SK-N-MC (cell line): Measurements from ENCODE around the gene NT5C3A.
"Not testable (repeated sequence)": the region's sequence is repeated elsewhere in the genome, so short reads cannot be mapped to it uniquely, and the experiment has no call there.

Experiments
- DNase-seq: peaks from one replicate; pipeline ENCODE4 v3.0.0-alpha.2; 2011; ENCODE audit warnings: low read depth, low spot score
- H3K27ac ChIP-seq: fragments of 200-600 bp; sonication (generic); 2 replicates; pipeline ENCODE4 v1.5.1; 2016; ENCODE audit warnings: mixed run types
- H3K36me3 ChIP-seq: fragments of 200-600 bp; sonication (generic); 2 replicates; pipeline ENCODE4 v1.6.1; 2017; ENCODE audit warnings: antibody characterized with exemption, low read length, mixed read lengths; ENCODE audit not compliant: insufficient read depth
- H3K4me3 ChIP-seq: fragments of 200-600 bp; sonication (generic); 2 replicates; pipeline ENCODE4 v1.5.1; 2016
- H3K9ac ChIP-seq: fragments of 200-600 bp; sonication (generic); 2 replicates; pipeline ENCODE4 v1.8.0; 2017; ENCODE audit warnings: mixed run types, mixed read lengths; ENCODE audit not compliant: insufficient read length
- H3K9me3 ChIP-seq: fragments of 200-600 bp; sonication (generic); 2 replicates; pipeline ENCODE4 v1.6.1; 2017; ENCODE audit warnings: low read depth, mild to moderate bottlenecking, antibody characterized with exemption, low read length, moderate library complexity, mixed read lengths
- EZH2 ChIP-seq: fragments of 200-600 bp; sonication (generic); IDR thresholded peaks from one replicate; pipeline ENCODE4 v1.6.1; 2017; ENCODE audit warnings: antibody characterized with exemption
- FOXP2 ChIP-seq: optimal IDR thresholded peaks from 2 replicates; pipeline ENCODE3; 2011; ENCODE audit warnings: mild to moderate bottlenecking, moderate library complexity; ENCODE audit not compliant: insufficient read depth; ENCODE audit errors: extremely low read length, control extremely low read depth
- POLR2AphosphoS5 ChIP-seq: IDR thresholded peaks from 2 replicates; pipeline ENCODE4 v1.6.1; 2012; ENCODE audit warnings: mild to moderate bottlenecking, low read depth, low read length, borderline replicate concordance

NT5C3A gene

DNA sequence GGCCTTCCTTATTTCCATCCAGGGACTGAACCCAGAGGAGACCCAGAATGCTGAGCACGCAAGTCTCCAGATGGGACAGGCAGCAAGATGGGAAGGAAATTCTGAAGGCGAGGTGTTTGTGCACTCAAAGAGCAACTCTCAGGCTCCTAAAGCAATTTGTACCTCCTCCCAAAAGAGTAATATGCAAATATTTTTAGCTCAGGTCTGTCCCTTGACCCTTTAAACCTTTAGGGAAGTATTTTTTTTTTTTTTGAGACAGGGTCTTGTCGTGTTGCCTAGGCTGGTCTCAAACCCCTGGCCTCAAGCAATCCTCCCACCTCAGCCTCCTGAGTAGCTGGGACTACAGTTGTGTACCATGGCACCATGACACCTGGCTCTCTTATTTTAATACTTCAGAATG is 38.2 kb upstream of the NT5C3A start:
- H3K9ac ChIP-seq = no peak overlapping the region
- peaks cover 78% of the 10 kb centered on the region for H3K36me3 ChIP-seq
- TF ChIP-seq FOXP2 (no peak), EZH2 (no peak)
- no peaks in the 10 kb centered on the region for H3K9me3 ChIP-seq
- H3K4me3 ChIP-seq = no peak overlapping the region
- H3K27ac ChIP-seq = no peak overlapping the region
- no peak for DNase-seq

DNA sequence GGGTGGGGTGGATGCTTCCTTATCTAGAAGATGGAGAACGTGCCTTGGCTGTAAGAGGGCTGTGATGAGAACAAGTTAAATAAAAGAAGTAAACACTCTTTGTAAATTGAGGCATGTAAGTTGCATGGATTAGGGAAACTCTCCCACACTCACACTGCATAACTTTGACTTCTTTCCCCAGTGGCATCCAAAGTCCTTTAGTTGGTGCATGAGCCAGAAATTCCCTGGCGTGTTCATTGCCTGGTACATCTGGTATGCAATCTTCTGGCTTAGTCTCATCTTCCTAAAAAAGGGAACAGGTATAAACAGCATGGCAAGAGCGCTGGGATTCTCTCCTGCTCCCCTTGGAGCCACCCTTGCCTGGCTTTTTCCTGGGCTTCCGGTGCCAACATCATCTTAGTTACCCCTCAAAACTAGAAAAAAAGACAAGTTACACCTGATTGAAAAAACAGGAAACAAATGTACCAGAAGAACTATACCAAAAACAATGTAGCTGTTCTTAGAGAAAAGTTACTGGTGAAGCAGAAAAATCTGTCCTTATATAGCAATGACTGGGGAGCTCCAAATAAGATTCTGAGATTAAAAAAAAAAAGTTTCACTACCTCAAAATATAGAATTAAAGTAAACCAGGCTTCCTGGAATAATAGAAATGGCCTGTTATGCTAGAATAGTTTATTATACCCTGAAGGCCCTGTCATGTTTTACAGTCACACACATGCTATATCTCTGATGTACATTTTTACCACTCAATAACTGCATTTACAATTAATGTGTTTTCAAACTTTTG is 36.8 kb upstream of the NT5C3A start:
- Histone ChIP-seq H3K9ac (no peak overlapping the region), H3K9me3 (no peaks in the 10 kb centered on the region), H3K36me3 (peaks cover 82% of the 10 kb centered on the region), H3K4me3 (no peak overlapping the region), H3K27ac (peak overlapping the region; percentile 46; the same call in 1 of the 2 replicates)
- TF ChIP-seq EZH2 (no peak), FOXP2 (no peak), POLR2AphosphoS5 (no peak)
- no peak for DNase-seq

DNA sequence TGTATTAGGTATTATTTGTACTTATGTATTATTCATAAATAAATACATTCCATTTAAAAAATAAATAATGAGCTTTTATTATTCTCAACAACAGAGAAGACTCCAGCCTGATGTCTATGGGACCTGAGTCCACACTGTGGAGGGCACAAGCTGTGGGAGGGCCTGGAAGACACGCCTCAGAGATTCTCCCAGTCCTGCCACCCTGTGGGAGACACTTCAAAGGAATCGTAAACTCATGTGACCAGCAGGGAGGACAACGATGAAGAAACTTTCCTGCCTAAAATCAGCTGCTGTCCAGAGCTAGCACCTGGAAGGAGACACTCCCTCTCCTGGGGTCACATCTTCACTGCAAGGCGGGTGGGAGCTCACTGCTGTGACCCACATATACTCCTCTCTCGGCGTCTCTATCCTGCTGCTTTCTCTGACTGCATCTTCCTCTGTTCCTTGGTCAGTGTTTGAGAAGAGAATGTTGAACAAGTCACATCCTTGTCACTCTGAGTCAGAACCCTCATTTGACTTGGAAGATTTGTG is 32.2 kb upstream of the NT5C3A start:
- not testable (repeated sequence) for H3K9ac ChIP-seq, H3K27ac ChIP-seq, DNase-seq, H3K4me3 ChIP-seq, H3K9me3 ChIP-seq
- H3K36me3 ChIP-seq = peaks cover 57% of the 10 kb centered on the region

DNA sequence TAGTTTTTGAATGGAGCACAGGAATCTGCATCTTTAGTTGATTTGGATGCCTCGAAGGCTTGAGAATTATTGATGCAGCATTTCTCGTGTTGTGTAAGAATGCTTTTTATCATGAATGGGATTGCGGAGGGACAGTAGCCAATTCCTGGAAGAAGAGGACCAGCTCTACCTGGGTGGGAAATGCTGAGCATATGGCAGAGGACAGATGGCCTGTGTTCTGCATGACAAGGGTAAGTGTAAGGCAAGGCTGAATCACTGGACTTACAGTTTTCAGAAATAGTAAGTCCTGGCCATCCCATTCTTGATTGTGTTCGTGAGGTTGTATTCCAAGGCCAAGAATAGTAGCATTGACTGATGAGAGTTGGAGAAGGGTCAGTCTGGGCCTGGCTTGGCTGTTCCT is 30.7 kb upstream of the NT5C3A start:
- H3K36me3 ChIP-seq = peaks cover 41% of the 10 kb centered on the region
- no peak for TF ChIP-seq POLR2AphosphoS5
- TF ChIP-seq FOXP2 = no peak
- TF ChIP-seq EZH2 = no peak

DNA sequence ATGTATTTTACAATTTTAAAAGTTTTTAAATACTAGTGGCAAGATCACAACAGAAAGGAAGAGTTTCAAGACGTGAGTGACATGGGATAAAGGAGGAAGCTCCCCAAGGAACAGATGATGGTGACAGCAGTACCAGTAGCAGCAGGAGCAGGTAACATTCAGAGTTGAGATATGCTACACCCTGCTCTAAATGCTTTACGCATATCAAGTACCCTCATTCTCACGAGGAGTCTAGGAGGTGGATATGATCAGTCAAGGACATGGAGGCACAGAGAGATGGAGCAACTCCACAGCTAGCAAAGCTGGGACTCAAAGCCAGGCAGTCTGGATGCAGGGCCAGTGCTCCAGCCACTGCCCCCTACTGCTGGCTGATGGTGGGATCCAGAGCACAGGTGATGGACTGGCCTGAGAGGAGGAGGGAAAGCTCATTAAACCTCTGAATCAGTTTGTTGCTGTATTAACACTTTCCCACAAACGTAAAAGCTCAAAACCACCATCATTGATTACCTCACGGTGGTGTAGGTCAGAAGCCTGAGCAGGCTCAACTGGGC is 29.1 kb upstream of the NT5C3A start:
- Histone ChIP-seq H3K9me3 (no peaks in the 10 kb centered on the region), H3K4me3 (no peak overlapping the region), H3K9ac (no peak overlapping the region), H3K27ac (no peak overlapping the region), H3K36me3 (peaks cover 26% of the 10 kb centered on the region)
- no peak for DNase-seq
- TF ChIP-seq POLR2AphosphoS5 = no peak
- TF ChIP-seq EZH2 = no peak
- no peak for TF ChIP-seq FOXP2

More for the DNA sequence above, 30.7 kb upstream of the NT5C3A start:
- Histone ChIP-seq H3K27ac (no peak overlapping the region), H3K9me3 (no peaks in the 10 kb centered on the region), H3K4me3 (no peak overlapping the region), H3K9ac (no peak overlapping the region)
- no peak for DNase-seq

DNA sequence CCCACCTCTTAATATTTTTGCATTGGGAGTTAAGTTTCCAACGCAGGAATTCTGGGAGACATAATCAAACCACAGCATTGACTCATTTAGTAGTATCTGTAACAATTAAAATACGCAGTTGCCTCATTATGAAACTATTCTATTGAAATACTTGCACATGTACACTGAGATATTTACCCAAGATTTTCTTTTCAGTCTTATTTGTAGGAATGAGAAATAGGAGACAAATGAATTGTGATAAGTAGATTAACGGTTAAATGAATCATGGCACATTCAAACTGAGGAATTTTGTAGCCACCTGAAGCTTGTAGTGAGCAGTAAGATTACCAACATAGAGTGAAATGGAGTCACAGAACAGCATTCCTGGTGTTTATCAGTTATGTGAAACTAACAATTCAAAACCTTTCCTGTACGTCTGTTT is 28.5 kb upstream of the NT5C3A start:
- H3K27ac ChIP-seq = no peak overlapping the region
- no peak overlapping the region for H3K4me3 ChIP-seq
- peaks cover 20% of the 10 kb centered on the region for H3K36me3 ChIP-seq
- TF ChIP-seq POLR2AphosphoS5 = no peak
- TF ChIP-seq FOXP2 = no peak
- TF ChIP-seq EZH2 = no peak
- H3K9me3 ChIP-seq = no peaks in the 10 kb centered on the region
- no peak overlapping the region for H3K9ac ChIP-seq
- DNase-seq = no peak

DNA sequence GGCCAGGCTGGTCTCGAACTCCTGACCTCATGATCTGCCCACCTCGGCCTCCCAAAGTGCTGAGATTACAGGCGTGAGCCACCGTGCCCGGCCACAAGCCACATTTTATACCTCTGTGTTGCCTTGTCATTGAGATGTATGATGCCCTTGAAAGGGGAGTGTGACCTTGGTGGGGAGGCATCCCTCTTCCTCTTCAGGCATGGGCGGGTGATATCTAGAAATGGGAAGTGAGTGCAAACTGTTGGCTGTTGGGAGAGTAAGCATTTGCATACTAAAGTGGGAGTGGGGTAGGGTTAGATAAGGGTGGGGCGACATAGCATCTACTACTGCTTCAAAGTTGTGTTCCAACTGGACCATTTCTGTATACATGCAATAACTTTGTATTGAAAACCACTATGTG is 26.6 kb upstream of the NT5C3A start:
- Histone ChIP-seq H3K9me3 (no peaks in the 10 kb centered on the region), H3K27ac (no peak overlapping the region), H3K4me3 (no peak overlapping the region), H3K36me3 (peaks cover 7% of the 10 kb centered on the region), H3K9ac (no peak overlapping the region)
- TF ChIP-seq FOXP2 = no peak
- TF ChIP-seq EZH2 = no peak
- no peak for TF ChIP-seq POLR2AphosphoS5
- no peak for DNase-seq

DNA sequence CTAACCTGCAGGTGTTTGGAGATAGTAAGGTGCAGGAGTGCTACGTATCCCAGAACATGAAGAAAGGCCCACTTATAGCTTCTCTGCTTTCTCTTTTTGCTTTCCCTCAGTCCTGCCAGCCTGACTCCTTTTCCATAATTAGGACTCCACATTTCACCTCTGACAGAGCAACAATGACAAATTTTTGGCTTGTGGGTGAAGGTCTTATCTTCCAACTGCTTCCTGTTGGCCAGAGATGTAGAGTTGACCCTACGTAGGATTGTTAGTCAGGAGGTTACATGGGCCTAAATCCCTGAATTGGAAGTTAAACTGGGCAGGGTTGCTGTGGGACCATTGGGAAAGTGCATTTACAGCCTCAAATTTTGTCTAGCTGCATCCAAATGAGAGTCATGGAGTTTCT is 25.3 kb upstream of the NT5C3A start:
- H3K36me3 ChIP-seq = no peaks in the 10 kb centered on the region
- H3K27ac ChIP-seq = no peak overlapping the region
- H3K9ac ChIP-seq = no peak overlapping the region
- no peak for DNase-seq
- no peak for TF ChIP-seq FOXP2
- no peak for TF ChIP-seq EZH2
- no peak for TF ChIP-seq POLR2AphosphoS5
- no peak overlapping the region for H3K4me3 ChIP-seq
- H3K9me3 ChIP-seq = no peaks in the 10 kb centered on the region
